Measurements from ENCODE around the gene PTPRN2.

PTPRN2 gene

DNA sequence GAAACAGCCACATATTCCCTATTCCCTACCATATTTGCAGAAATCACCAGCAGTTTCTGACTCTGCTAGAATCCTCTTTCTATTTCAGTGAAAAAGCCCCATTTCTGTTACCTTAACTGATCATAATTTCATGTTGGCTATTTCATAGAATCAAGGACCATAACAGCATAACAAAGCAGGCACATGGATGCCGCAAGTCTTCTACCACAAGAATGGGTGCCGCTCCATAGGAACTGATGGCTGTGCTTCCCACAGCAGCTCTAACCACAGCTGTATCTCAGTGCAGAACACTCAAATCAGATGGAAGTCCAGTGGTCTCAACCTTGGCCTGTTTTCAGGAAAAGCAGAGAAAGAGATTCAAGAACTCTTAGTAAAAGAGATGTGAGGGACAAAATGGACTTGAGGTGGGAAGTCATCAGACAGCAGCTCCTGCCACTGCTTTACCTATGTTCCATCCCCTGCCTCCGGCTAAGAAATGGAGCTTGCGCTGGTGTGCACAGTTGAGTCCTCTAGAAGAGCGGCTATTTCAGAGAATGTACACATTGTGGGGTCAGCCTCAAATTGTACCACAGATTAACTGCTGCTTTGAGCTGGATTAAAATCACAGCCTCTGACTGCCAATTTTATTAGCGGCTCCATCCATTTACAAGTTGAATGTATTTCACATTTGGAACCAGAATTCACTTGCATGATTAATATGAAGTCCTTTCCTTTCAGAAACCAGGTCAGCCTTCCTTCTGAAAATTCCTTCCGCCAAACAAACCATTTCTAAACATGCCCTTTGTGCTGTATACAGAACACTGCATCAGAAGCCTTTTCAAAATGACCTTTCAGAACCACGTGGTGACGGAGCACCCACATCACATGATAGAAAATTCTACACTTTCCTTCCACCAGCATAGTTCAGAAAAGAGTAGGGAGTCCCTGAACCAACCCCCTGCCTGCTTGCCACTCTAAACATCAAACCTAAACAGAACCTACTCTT lies 7.7 kb downstream of the PTPRN2 start:
- Histone ChIP-seq H3K36me3 (ENCODE audit: control insufficient read depth in 2 of 2, insufficient read depth in 2 of 2, low read length in 2 of 2) (no peaks in the 10 kb centered on the region), H3K27me3 (ENCODE audit: control insufficient read depth in 2 of 2, insufficient read depth in 2 of 2, low read length in 2 of 2) (peaks cover 2 to 3% of the 10 kb centered on the region in 2 donors), H3K4me1 (ENCODE audit: control insufficient read depth in 2 of 2, insufficient read depth in 2 of 2, low read length in 2 of 2) (peaks cover 0 to 20% of the 10 kb centered on the region in 2 donors)

DNA sequence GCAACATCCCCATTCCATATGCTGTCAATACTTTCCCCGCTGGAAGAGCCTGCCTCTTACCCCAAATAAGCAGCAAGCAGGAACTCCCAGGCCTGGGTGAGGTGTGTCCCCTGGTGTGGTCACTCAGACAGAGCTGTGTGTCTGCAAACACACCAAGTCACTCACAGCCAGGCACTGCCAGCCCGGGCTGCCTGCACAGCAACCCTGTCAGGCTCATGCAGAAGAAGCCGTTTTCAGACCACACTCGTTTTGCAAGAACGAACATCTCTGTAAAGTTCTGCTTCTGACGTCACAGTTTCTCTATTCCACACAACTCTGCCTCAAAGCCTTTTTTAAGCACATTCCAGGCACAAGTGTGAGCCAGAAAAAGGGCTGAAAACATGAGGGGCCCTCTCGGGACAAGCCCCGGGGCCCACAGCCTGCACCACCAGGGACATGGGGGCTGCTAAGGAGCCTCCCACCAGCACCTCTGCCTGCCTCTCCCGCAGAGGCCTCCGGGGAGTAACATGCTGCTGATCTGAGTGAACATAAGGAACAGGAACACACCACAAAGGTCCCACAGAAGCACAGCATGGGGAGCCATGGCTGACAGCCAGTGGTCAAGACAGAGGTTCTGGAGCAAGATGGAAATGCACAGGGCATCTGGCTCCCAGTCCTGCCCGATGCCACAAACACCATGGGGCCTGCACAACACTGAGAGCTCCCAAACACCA lies 11.4 kb downstream of the PTPRN2 start:
- peaks cover 0 to 6% of the 10 kb centered on the region in 2 donors for H3K9me3 ChIP-seq (ENCODE audit: control insufficient read depth in 2 of 2, low read length in 2 of 2)
- H3K27ac ChIP-seq (ENCODE audit: low read depth in 2 of 2, low read length in 2 of 2) = no peak overlapping the region
- peaks cover 0 to 3% of the 10 kb centered on the region in 2 donors for H3K4me1 ChIP-seq (ENCODE audit: control insufficient read depth in 2 of 2, insufficient read depth in 2 of 2, low read length in 2 of 2)
- no peak overlapping the region for H3K9ac ChIP-seq (ENCODE audit: low read depth in 1 of 2, low read length in 2 of 2)
- H3K4me3 ChIP-seq (ENCODE audit: low read length in 2 of 2) = no peak overlapping the region
- H3K27me3 ChIP-seq (ENCODE audit: control insufficient read depth in 2 of 2, insufficient read depth in 2 of 2, low read length in 2 of 2) = no peaks in the 10 kb centered on the region
- no peaks in the 10 kb centered on the region for H3K36me3 ChIP-seq (ENCODE audit: control insufficient read depth in 2 of 2, insufficient read depth in 2 of 2, low read length in 2 of 2)

More for the DNA sequence above, 7.7 kb downstream of the PTPRN2 start:
- Histone ChIP-seq H3K27ac (ENCODE audit: low read depth in 2 of 2, low read length in 2 of 2) (peak overlapping the region in 1 of 2 donors; percentile 6), H3K4me3 (ENCODE audit: low read length in 2 of 2) (no peak overlapping the region), H3K9ac (ENCODE audit: low read depth in 1 of 2, low read length in 2 of 2) (no peak overlapping the region), H3K9me3 (ENCODE audit: control insufficient read depth in 2 of 2, low read length in 2 of 2) (peaks cover 0 to 6% of the 10 kb centered on the region in 2 donors)

DNA sequence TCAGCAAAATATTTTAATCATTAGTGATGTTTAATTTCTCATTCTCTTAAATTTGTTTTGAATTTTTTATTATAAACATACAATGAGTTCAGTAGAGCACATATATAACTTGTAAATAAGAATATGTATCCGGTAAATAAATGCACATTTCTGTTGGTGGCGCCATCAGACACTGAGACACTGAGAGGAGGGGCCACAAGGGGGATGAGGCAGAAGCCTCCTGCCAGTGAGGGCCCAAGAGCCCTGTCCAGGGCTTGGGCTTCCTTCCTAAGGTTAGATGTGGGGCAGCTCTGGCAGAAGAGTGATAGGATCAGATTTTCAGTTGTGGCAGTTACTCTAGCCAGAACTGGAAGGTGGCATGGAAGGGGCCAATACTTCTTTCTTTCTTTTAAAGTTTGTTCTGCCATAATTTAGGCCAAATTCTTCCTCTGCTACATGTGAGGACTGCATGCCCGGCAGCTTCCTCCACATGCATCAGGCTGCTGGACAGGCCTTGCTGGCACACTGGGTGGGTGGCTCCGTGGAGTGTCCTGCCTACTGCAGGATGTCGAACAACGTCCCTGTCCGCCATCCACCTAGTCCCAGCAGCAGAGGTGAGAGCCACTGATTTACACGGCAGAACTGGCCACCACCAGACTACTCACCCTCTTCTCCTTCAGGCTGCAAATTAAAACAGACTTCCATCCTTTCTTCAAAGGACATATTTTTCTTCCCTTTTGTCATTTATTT lies 13.2 kb downstream of the PTPRN2 start:
- H3K36me3 ChIP-seq (ENCODE audit: control insufficient read depth in 2 of 2, insufficient read depth in 2 of 2, low read length in 2 of 2) = no peaks in the 10 kb centered on the region
- H3K9ac ChIP-seq (ENCODE audit: low read depth in 1 of 2, low read length in 2 of 2) = no peak overlapping the region
- H3K4me3 ChIP-seq (ENCODE audit: low read length in 2 of 2) = no peak overlapping the region
- no peak overlapping the region for H3K27ac ChIP-seq (ENCODE audit: low read depth in 2 of 2, low read length in 2 of 2)
- H3K27me3 ChIP-seq (ENCODE audit: control insufficient read depth in 2 of 2, insufficient read depth in 2 of 2, low read length in 2 of 2) = no peaks in the 10 kb centered on the region
- no peaks in the 10 kb centered on the region for H3K4me1 ChIP-seq (ENCODE audit: control insufficient read depth in 2 of 2, insufficient read depth in 2 of 2, low read length in 2 of 2)
- peaks cover 0 to 2% of the 10 kb centered on the region in 2 donors for H3K9me3 ChIP-seq (ENCODE audit: control insufficient read depth in 2 of 2, low read length in 2 of 2)

DNA sequence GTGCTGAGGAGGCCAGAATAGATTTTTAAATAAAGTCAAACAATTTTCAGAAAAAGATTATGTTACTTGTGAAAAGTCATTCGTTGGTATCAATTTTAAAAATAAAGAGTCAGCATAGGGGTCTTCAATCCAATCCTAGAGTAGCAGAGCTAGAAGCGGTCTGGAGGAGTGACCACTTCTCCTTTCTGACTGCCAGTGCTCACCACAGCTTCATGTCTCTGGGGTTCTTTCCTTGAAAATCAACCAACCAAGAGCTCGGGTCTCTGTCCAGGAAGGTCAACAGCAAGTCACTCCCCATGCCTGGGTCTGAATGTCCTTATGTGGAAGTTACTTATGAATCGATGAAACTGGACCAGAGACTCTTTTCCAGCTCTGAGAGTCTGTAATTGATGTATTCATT lies 14.3 kb downstream of the PTPRN2 start:
- Histone ChIP-seq H3K9me3 (ENCODE audit: control insufficient read depth in 2 of 2, low read length in 2 of 2) (no peaks in the 10 kb centered on the region), H3K4me3 (ENCODE audit: low read length in 2 of 2) (no peak overlapping the region), H3K36me3 (ENCODE audit: control insufficient read depth in 2 of 2, insufficient read depth in 2 of 2, low read length in 2 of 2) (no peaks in the 10 kb centered on the region), H3K27ac (ENCODE audit: low read depth in 2 of 2, low read length in 2 of 2) (no peak overlapping the region), H3K4me1 (ENCODE audit: control insufficient read depth in 2 of 2, insufficient read depth in 2 of 2, low read length in 2 of 2) (no peaks in the 10 kb centered on the region), H3K9ac (ENCODE audit: low read depth in 1 of 2, low read length in 2 of 2) (no peak overlapping the region), H3K27me3 (ENCODE audit: control insufficient read depth in 2 of 2, insufficient read depth in 2 of 2, low read length in 2 of 2) (no peaks in the 10 kb centered on the region)

DNA sequence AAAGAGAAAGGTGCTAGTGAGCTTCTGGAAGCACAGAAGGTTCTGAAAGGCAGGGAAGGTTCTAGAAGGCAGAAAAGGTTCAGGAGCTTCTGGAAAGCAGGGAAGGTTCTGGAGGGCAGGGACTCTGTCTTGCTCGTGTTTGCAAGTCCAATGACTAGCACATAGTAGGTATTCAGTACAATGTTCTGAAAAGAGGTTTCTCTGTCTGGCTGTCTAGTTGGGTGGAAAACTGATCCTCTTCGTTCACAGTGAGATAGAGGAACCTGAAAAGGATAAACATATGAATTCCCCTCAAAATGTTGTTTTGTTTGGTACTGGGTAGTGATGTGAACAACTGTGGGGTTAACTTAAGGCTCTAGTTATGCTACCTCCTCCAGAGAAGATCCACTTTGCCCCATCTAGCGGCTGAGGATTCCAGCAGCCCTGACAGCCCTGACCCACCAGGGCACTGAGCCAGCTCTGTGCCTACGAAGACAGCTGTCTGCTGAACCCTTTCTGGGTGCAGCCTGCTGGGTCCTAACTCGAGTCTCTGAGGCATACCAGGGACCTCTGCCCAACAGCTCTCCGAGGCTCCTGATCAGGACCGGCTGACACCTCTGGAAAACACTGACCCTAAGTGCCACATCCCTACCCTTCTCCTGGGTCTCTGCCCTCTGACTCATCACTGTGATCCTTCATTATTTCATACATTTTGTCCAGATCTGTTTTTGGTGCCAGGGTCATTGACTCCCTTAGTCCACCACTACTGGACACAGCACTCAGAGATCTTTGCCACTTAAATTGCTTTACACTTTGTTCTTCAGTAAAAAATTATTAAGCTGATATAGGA lies 15.4 kb downstream of the PTPRN2 start:
- Histone ChIP-seq H3K9me3 (ENCODE audit: control insufficient read depth in 2 of 2, low read length in 2 of 2) (no peaks in the 10 kb centered on the region), H3K27me3 (ENCODE audit: control insufficient read depth in 2 of 2, insufficient read depth in 2 of 2, low read length in 2 of 2) (no peaks in the 10 kb centered on the region), H3K27ac (ENCODE audit: low read depth in 2 of 2, low read length in 2 of 2) (no peak overlapping the region)

DNA sequence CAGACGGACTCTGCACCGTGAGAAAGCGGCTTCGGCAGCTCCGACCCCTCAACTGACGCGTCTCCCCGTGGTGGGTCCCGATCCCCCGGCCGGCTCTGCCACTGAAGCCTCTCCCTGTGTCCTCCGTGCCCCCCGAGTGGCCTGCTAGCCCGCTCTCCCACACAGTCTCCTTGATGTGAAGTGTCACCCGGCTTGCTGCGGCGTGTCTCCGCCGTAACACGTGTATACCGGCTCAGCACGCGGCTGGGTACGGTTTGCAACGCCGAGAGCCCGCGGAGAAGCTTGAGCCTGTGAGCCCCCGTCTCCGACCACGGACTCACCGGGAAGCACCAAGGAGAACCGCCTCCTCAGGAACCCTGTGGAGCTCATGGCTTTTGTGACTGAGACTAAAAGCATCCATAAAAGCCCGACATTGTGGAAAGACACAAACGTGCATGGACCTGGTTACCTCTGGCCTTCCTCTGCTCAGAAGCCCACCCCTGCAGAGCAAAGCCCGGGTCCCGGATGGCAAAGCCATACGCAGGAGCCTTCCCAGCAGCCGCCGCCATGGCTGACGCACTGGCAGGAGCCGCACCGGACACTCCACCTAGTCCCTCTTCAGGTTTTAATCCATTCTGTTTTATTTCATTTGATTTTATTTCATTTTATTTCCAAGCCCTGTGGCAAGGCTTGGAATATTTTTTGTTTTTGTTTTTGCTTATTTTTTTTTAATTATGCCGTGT lies 17.0 kb downstream of the PTPRN2 start:
- no peaks in the 10 kb centered on the region for H3K27me3 ChIP-seq (ENCODE audit: control insufficient read depth in 2 of 2, insufficient read depth in 2 of 2, low read length in 2 of 2)
- no peak overlapping the region for H3K4me3 ChIP-seq (ENCODE audit: low read length in 2 of 2)
- H3K27ac ChIP-seq (ENCODE audit: low read depth in 2 of 2, low read length in 2 of 2) = no peak overlapping the region
- no peaks in the 10 kb centered on the region for H3K9me3 ChIP-seq (ENCODE audit: control insufficient read depth in 2 of 2, low read length in 2 of 2)
- peaks cover 0 to 2% of the 10 kb centered on the region in 2 donors for H3K4me1 ChIP-seq (ENCODE audit: control insufficient read depth in 2 of 2, insufficient read depth in 2 of 2, low read length in 2 of 2)
- H3K9ac ChIP-seq (ENCODE audit: low read depth in 1 of 2, low read length in 2 of 2) = no peak overlapping the region
- no peaks in the 10 kb centered on the region for H3K36me3 ChIP-seq (ENCODE audit: control insufficient read depth in 2 of 2, insufficient read depth in 2 of 2, low read length in 2 of 2)

More for the DNA sequence above, 15.4 kb downstream of the PTPRN2 start:
- Histone ChIP-seq H3K9ac (ENCODE audit: low read depth in 1 of 2, low read length in 2 of 2) (no peak overlapping the region), H3K4me1 (ENCODE audit: control insufficient read depth in 2 of 2, insufficient read depth in 2 of 2, low read length in 2 of 2) (peaks cover 0 to 2% of the 10 kb centered on the region in 2 donors), H3K4me3 (ENCODE audit: low read length in 2 of 2) (no peak overlapping the region), H3K36me3 (ENCODE audit: control insufficient read depth in 2 of 2, insufficient read depth in 2 of 2, low read length in 2 of 2) (no peaks in the 10 kb centered on the region)

DNA sequence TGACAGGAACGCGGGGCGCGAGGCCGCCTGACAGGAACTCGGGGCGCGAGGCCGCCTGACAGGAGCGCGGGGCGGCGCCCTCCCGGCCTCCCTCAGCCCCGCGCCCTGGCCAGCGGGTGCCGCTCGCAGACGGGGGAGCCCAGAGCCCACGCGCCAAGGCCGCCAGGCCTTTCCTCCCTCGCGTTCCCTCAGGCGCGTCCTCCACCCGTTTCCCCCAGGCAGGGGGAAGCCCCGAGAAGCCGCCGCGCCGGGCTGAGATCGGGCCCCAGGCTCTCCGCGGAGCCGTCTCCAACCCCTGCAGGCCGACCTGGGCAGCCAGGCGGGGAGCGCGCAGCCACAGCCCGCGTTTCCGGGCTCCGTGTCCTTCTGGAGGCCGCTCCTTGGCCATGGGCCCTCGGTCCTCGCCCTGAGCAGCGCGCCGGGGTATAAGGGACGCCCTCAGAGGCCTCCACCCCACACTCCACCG lies 17.7 kb downstream of the PTPRN2 start:
- no peaks in the 10 kb centered on the region for H3K27me3 ChIP-seq (ENCODE audit: control insufficient read depth in 2 of 2, insufficient read depth in 2 of 2, low read length in 2 of 2)
- H3K4me3 ChIP-seq (ENCODE audit: low read length in 2 of 2) = no peak overlapping the region
- no peaks in the 10 kb centered on the region for H3K36me3 ChIP-seq (ENCODE audit: control insufficient read depth in 2 of 2, insufficient read depth in 2 of 2, low read length in 2 of 2)
- H3K9ac ChIP-seq (ENCODE audit: low read depth in 1 of 2, low read length in 2 of 2) = no peak overlapping the region
- H3K9me3 ChIP-seq (ENCODE audit: control insufficient read depth in 2 of 2, low read length in 2 of 2) = no peaks in the 10 kb centered on the region
- no peak overlapping the region for H3K27ac ChIP-seq (ENCODE audit: low read depth in 2 of 2, low read length in 2 of 2)
- peaks cover 0 to 2% of the 10 kb centered on the region in 2 donors for H3K4me1 ChIP-seq (ENCODE audit: control insufficient read depth in 2 of 2, insufficient read depth in 2 of 2, low read length in 2 of 2)

DNA sequence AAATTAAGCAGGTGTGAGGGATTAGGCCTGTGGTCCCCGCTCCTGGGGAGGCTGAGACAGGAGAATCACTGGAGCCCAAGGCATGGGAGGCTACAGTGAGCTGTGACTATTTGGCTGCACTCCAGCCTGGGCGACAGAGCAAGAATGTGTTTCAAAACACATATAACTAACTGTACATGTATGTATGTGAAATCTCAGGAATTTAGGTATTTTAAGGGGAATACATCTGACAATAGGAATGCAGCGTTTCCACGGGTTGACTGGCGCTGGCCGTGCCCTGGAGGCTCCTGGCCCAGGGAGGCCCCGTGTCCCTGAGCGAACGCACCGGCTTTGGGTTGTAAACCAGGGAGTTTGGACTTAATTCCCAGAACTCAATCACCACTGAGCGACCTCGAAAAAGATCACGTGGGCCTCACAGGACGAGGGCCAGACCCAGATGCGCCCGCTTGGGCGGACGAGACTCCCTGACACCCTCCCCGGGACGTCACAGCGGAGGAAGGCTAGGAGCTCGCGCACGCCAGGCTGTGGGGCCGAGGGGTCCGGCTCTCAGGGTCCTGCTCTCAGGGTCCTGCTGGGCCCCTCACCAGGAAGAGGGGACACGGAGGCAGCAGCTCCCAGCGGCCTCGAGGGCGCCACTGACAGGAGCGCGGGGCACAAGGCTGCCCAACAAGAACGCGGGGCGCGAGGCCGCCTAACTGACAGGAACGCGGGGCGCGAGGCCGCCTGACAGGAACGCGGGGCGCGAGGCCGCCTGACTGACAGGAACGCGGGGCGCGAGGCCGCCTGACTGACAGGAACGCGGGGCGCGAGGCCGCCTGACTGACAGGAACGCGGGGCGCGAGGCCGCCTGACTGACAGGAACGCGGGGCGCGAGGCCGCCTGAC lies 18.4 kb downstream of the PTPRN2 start:
- H3K36me3 ChIP-seq (ENCODE audit: control insufficient read depth in 2 of 2, insufficient read depth in 2 of 2, low read length in 2 of 2) = no peaks in the 10 kb centered on the region
- H3K4me1 ChIP-seq (ENCODE audit: control insufficient read depth in 2 of 2, insufficient read depth in 2 of 2, low read length in 2 of 2) = peaks cover 0 to 2% of the 10 kb centered on the region in 2 donors
- no peak overlapping the region for H3K27ac ChIP-seq (ENCODE audit: low read depth in 2 of 2, low read length in 2 of 2)
- no peaks in the 10 kb centered on the region for H3K9me3 ChIP-seq (ENCODE audit: control insufficient read depth in 2 of 2, low read length in 2 of 2)
- no peak overlapping the region for H3K4me3 ChIP-seq (ENCODE audit: low read length in 2 of 2)
- H3K9ac ChIP-seq (ENCODE audit: low read depth in 1 of 2, low read length in 2 of 2) = no peak overlapping the region
- no peaks in the 10 kb centered on the region for H3K27me3 ChIP-seq (ENCODE audit: control insufficient read depth in 2 of 2, insufficient read depth in 2 of 2, low read length in 2 of 2)
